Measurements from ENCODE around the gene ACOX2. TPM values are rescaled to one million over a fixed set of nuclear protein-coding genes. Genes with fewer than 3 reads are reported as not detected.

The ACOX2 gene
- total and polyA plus RNA-seq, 2 of the 13 experiments (the other 11 are each of a cell fraction or from before 2014, with no cell fraction given): 42.6 to 98.5 TPM

- no peaks in the 10 kb centered on the region for H4K20me1 ChIP-seq (ENCODE audit: insufficient read depth, low read length)
- H3K9me3 ChIP-seq (ENCODE audit: low read length): no peaks in the 10 kb centered on the region
- DNase-seq (ENCODE audit: low spot score) (peak; percentile 95), ATAC-seq (peak; percentile 91), FAIRE-seq (peak; percentile 100)
- no peaks in the 10 kb centered on the region for H3K27me3 ChIP-seq (ENCODE audit: control insufficient read depth in 1 of 2, insufficient read depth in 2 of 2, low read length in 2 of 2)
- WGBS (ENCODE audit: low lambda C conversion rate): 0% methylated on average over 10 of the region's 10 CpGs
- H3K4me2 ChIP-seq (ENCODE audit: low read depth, low read length): peak overlapping the region; percentile 84
- no TSS peak for BruUV-seq (replicated peaks)
- H2AFZ ChIP-seq (ENCODE audit: low read length): peak overlapping the region; percentile 60
- CTCF ChIA-PET (ENCODE audit: low intra/inter-chr PET ratio, low total read pairs): no interaction called here
- H3K27ac ChIP-seq (ENCODE audit: extremely low read length, insufficient read depth, low read length): peak overlapping the region; percentile 84
- no peaks in the 10 kb centered on the region for H3K79me2 ChIP-seq (ENCODE audit: insufficient read depth, low read length)
- in situ Hi-C loops (cut with HindIII; ENCODE audit: extremely low pct_ligation_motif_present, low pct_unique_long_range_greater_than_20kb): no loop called here
- intact Hi-C loops (cut with micrococcal nuclease; ENCODE audit: unreplicated experiment): loop anchor here (2.0 to 5.0 kb wide), 3 partner anchors 16 to 34 kb away; no protein-coding TSS in a partner anchor
- POLR2A ChIA-PET: interaction anchor here (1.2 to 2.9 kb wide), 12 partner anchors 14 to 66 kb away, joined by 3 to 26 read pairs (median 10); partner anchors contain the start of genes ACOX2, KCTD6 and PDHB
- no peaks in the 10 kb centered on the region for H3K36me3 ChIP-seq (replicated peaks in 1 of 2; ENCODE audit: control insufficient read depth in 1 of 2, insufficient read depth in 2 of 2, low read length in 2 of 2)
- peak overlapping the region; percentile 62 for H3K9ac ChIP-seq (ENCODE audit: insufficient read depth, low read depth, low read length)
- peak overlapping the region; percentile 8 to 58 (median 33); a peak in 3 of 6 replicates for H3K4me3 ChIP-seq (replicated peaks in 1 of 3; ENCODE audit: insufficient read depth in 1 of 3, low read depth in 2 of 3, low read length in 3 of 3)
- H3K4me1 ChIP-seq (ENCODE audit: insufficient read depth, low read length): peaks cover 73% of the 10 kb centered on the region
- TF ChIP-seq STAT6 (CRISPR knock-in tag; IDR thresholded peaks at IDR 0.05; ENCODE audit: borderline replicate concordance) (peak; percentile 84; the same call in 1 of the 2 replicates), SMAD9 (CRISPR knock-in tag; IDR thresholded peaks at IDR 0.05) (no peak), ZFP1 (CRISPR knock-in tag; IDR thresholded peaks at IDR 0.05) (peak; percentile 80; the same call in 1 of the 2 replicates), NR2F1 (CRISPR knock-in tag; IDR thresholded peaks at IDR 0.05) (peak in 1 of 2 experiments; percentile 78; a peak in 2 of 4 replicates), ISL2 (CRISPR knock-in tag; IDR thresholded peaks at IDR 0.05) (peak; percentile 89), ERF (CRISPR knock-in tag; IDR thresholded peaks at IDR 0.05) (peak; percentile 88), SOX5 (CRISPR knock-in tag; IDR thresholded peaks at IDR 0.05; ENCODE audit: borderline replicate concordance) (peak; percentile 90), ZMYM4 (CRISPR knock-in tag; IDR thresholded peaks at IDR 0.05) (peak; percentile 64), STAG1 (CRISPR knock-in tag; IDR thresholded peaks at IDR 0.05) (0 out of 2 replicates have a peak, but pooled peaks have one; percentile 7), ZNF605 (CRISPR knock-in tag; IDR thresholded peaks at IDR 0.05) (peak; percentile 79), CBFB (CRISPR knock-in tag; IDR thresholded peaks at IDR 0.05) (peak; percentile 92), ZNF558 (CRISPR knock-in tag; IDR thresholded peaks at IDR 0.05; ENCODE audit: borderline replicate concordance) (0 out of 2 replicates have a peak, but pooled peaks have one; percentile 32), REL (CRISPR knock-in tag; conservative IDR thresholded peaks at IDR 0.05) (no peak), THRA (CRISPR knock-in tag; IDR thresholded peaks at IDR 0.05; ENCODE audit: borderline replicate concordance) (peak; percentile 75)
- TF ChIP-seq, protein P1, sequence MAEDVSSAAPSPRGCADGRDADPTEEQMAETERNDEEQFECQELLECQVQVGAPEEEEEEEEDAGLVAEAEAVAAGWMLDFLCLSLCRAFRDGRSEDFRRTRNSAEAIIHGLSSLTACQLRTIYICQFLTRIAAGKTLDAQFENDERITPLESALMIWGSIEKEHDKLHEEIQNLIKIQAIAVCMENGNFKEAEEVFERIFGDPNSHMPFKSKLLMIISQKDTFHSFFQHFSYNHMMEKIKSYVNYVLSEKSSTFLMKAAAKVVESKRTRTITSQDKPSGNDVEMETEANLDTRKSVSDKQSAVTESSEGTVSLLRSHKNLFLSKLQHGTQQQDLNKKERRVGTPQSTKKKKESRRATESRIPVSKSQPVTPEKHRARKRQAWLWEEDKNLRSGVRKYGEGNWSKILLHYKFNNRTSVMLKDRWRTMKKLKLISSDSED (CRISPR knock-in tag; IDR thresholded peaks at IDR 0.05): no peak
These were observed 65.7 kb downstream of the ACOX2 start for GRCh38 chr3:58471025-58471887.
